Neural progenitor cell (in vitro differentiated cells): ENCODE measurements around the gene SYCE1.
"Not testable (repeated sequence)": the region's sequence is repeated elsewhere in the genome, so short reads cannot be mapped to it uniquely, and the experiment has no call there.

Experiments
- CTCF ChIP-seq: fragments of 200-600 bp; sonication (generic); IDR thresholded peaks from 2 replicates; pipeline ENCODE4 v1.5.1; 2017; ENCODE audit warnings: antibody characterized with exemption, mild to moderate bottlenecking
- EZH2 ChIP-seq: fragments of 200-600 bp; sonication (generic); IDR thresholded peaks from 2 replicates; pipeline ENCODE4 v1.6.1; 2017; ENCODE audit warnings: antibody characterized with exemption, mild to moderate bottlenecking, moderate library complexity

GRCh38 chr10:133603434-133603833, 38.1 kb upstream of the SYCE1 start:
- TF ChIP-seq EZH2, CTCF: not testable (repeated sequence)
